Natural killer cell treated with Interleukin-12 subunit alpha and Interleukin-12 subunit beta and Interleukin-15 and Interleukin-18, amount 100 ng/mL, for 72 hours (primary cell): ENCODE measurements around the gene TLE3. TPM values are rescaled to one million over a fixed set of nuclear protein-coding genes. Genes with fewer than 3 reads are reported as not detected.

Experiments
- ATAC-seq, 2 donors: fragments of 150-1000 bp; cut with Tn5 transposase in 1 of 2; sonication (Bioruptor Pico), chemical (Tn5 transposase) in 1 of 2; 2 replicates each; pipeline ENCODE4 v1.10.0; 2021
- DNase-seq: peaks from one replicate; pipeline ENCODE4 v3.0.0; 2022; ENCODE audit warnings: low spot score
- H3K27ac Mint-ChIP-seq, 2 donors: 1 replicate in 1 of 2; 2 replicates in 1 of 2; pipeline ENCODE4 v1.8.0; 2022; ENCODE audit warnings: mixed read lengths in 2 of 2, mild to moderate bottlenecking in 1 of 2, moderate library complexity in 1 of 2
- H3K27me3 Mint-ChIP-seq, 2 donors: 1 replicate in 1 of 2; 2 replicates in 1 of 2; pipeline ENCODE4 v1.8.0; 2022; ENCODE audit warnings: mixed read lengths in 2 of 2
- H3K36me3 Mint-ChIP-seq: one replicate; pipeline ENCODE4 v1.8.0; 2022; ENCODE audit warnings: mixed read lengths
- H3K4me1 Mint-ChIP-seq, 2 donors: 1 replicate in 1 of 2; 2 replicates in 1 of 2; pipeline ENCODE4 v1.8.0; 2022; ENCODE audit warnings: low read depth in 2 of 2, mixed read lengths in 2 of 2, mild to moderate bottlenecking in 1 of 2
- H3K4me3 Mint-ChIP-seq: one replicate; pipeline ENCODE4 v1.8.0; 2022; ENCODE audit warnings: mixed read lengths
- H3K9me3 Mint-ChIP-seq: 2 replicates; pipeline ENCODE4 v1.8.0; 2022; ENCODE audit warnings: mixed read lengths
- total RNA-seq, 2 donors: library from RNA; stranded (reverse); gene quantifications; one replicate each; pipeline ENCODE4 v1.2.3, GENCODE V29; 2022

The TLE3 gene
- total RNA-seq, 2 donors from 2014 or later: 57.6 to 128 TPM

DNA sequence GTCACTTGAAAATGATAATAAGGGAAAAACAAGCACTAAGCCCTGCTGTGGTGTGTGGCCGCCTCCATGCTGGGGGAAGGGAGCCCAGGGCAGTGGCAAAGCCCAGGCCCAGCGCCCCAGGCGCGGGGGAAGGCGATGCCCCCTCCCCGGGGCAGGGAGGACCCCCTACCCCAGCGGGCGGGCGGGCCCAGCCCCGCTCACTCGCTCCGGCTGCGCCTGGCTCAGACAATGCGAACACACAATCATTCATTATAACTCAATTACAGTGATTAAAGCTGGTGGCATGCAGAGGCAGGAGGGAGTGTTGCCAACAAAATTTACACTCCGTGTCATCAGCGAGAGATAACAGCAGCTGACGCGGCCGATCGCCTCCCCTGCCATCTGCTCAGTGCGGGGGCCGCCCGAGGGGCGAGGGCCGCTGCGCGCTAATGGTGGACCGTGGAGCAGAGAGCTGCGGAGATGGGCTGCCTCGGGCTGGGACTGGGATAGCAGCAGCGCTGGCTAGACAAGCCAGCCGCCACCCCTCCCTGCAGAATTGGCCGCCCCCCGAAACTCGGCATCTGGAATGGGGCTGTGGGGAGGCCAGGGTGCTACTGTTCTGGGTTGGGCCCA is 64.1 kb downstream of the TLE3 start:
- no peaks in the 10 kb centered on the region for H3K36me3 Mint-ChIP-seq
- no peak overlapping the region for H3K4me3 Mint-ChIP-seq
- no peak overlapping the region for H3K27ac Mint-ChIP-seq
- DNase-seq (no peak), ATAC-seq (no peak)
- H3K4me1 Mint-ChIP-seq: no peaks in the 10 kb centered on the region
- H3K27me3 Mint-ChIP-seq: peaks cover 0 to 14% of the 10 kb centered on the region in 2 donors
- no peaks in the 10 kb centered on the region for H3K9me3 Mint-ChIP-seq

GRCh38 chr15:70033109-70033508 is 64.6 kb downstream of the TLE3 start:
- Mint-ChIP-seq H3K27me3 (peaks cover 0 to 15% of the 10 kb centered on the region in 2 donors), H3K9me3 (no peaks in the 10 kb centered on the region), H3K36me3 (no peaks in the 10 kb centered on the region), H3K4me3 (no peak overlapping the region), H3K27ac (no peak overlapping the region), H3K4me1 (no peaks in the 10 kb centered on the region)
- no peak for ATAC-seq
- no peak for DNase-seq

GRCh38 chr15:70032509-70032908 is 65.2 kb downstream of the TLE3 start:
- Mint-ChIP-seq H3K36me3 (no peaks in the 10 kb centered on the region), H3K27ac (no peak overlapping the region), H3K9me3 (no peaks in the 10 kb centered on the region), H3K27me3 (peaks cover 0 to 15% of the 10 kb centered on the region in 2 donors), H3K4me1 (no peaks in the 10 kb centered on the region), H3K4me3 (no peak overlapping the region)
- ATAC-seq (no peak), DNase-seq (no peak)

DNA sequence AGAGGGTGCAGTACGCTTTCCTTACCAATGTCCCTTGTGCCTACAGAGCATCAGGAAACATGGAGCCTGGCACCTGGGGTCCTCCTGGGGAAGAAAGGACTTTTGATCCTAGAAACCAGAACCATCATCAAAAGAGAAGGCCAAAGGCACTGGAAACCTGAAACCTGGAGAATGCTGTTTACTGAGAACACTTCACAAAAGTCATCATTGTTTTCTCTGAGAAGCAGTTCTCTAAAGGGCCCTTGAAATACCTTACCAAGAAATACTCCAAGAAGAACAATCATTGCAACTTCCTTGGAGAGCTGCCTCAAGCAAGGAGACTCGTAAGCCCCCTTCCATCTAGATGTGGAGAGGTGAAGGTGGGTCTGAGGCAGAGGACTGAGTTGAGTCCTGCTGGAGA is 66.0 kb downstream of the TLE3 start:
- H3K4me3 Mint-ChIP-seq: no peak overlapping the region
- no peak for DNase-seq
- H3K36me3 Mint-ChIP-seq: no peaks in the 10 kb centered on the region
- no peaks in the 10 kb centered on the region for H3K4me1 Mint-ChIP-seq
- H3K27ac Mint-ChIP-seq: no peak overlapping the region
- H3K9me3 Mint-ChIP-seq: no peaks in the 10 kb centered on the region
- H3K27me3 Mint-ChIP-seq: peaks cover 0 to 14% of the 10 kb centered on the region in 2 donors
- no peak for ATAC-seq

- no peaks in the 10 kb centered on the region for H3K4me1 Mint-ChIP-seq
- H3K36me3 Mint-ChIP-seq: no peaks in the 10 kb centered on the region
- no peak for ATAC-seq
- H3K27me3 Mint-ChIP-seq: peaks cover 0 to 17% of the 10 kb centered on the region in 2 donors
- H3K27ac Mint-ChIP-seq: no peak overlapping the region
- H3K9me3 Mint-ChIP-seq: no peaks in the 10 kb centered on the region
- no peak overlapping the region for H3K4me3 Mint-ChIP-seq
- no peak for DNase-seq
These were observed 66.5 kb downstream of the TLE3 start for GRCh38 chr15:70031261-70031660.

GRCh38 chr15:70030851-70031250 is 66.9 kb downstream of the TLE3 start:
- no peak for DNase-seq
- Mint-ChIP-seq H3K4me3 (no peak overlapping the region), H3K27me3 (peaks cover 0 to 17% of the 10 kb centered on the region in 2 donors), H3K36me3 (no peaks in the 10 kb centered on the region), H3K9me3 (no peaks in the 10 kb centered on the region), H3K4me1 (no peaks in the 10 kb centered on the region), H3K27ac (no peak overlapping the region)
- ATAC-seq: no peak

GRCh38 chr15:70029297-70029701 is 68.4 kb downstream of the TLE3 start:
- H3K27ac Mint-ChIP-seq: no peak overlapping the region
- DNase-seq: no peak
- peaks cover 0 to 2% of the 10 kb centered on the region in 2 donors for H3K4me1 Mint-ChIP-seq
- no peaks in the 10 kb centered on the region for H3K9me3 Mint-ChIP-seq
- no peak overlapping the region for H3K4me3 Mint-ChIP-seq
- H3K27me3 Mint-ChIP-seq: peaks cover 0 to 18% of the 10 kb centered on the region in 2 donors
- no peaks in the 10 kb centered on the region for H3K36me3 Mint-ChIP-seq
- no peak for ATAC-seq

GRCh38 chr15:70027518-70027917 is 70.2 kb downstream of the TLE3 start:
- H3K27me3 Mint-ChIP-seq: peaks cover 0 to 18% of the 10 kb centered on the region in 2 donors
- ATAC-seq: no peak
- no peaks in the 10 kb centered on the region for H3K36me3 Mint-ChIP-seq
- H3K9me3 Mint-ChIP-seq: no peaks in the 10 kb centered on the region
- H3K4me1 Mint-ChIP-seq: peaks cover 10 to 19% of the 10 kb centered on the region in 2 donors
- H3K4me3 Mint-ChIP-seq: no peak overlapping the region
- no peak for DNase-seq
- no peak overlapping the region for H3K27ac Mint-ChIP-seq

- DNase-seq (no peak), ATAC-seq (no peak)
- no peaks in the 10 kb centered on the region for H3K36me3 Mint-ChIP-seq
- peaks cover 13 to 19% of the 10 kb centered on the region in 2 donors for H3K4me1 Mint-ChIP-seq
- H3K9me3 Mint-ChIP-seq: no peaks in the 10 kb centered on the region
- no peak overlapping the region for H3K4me3 Mint-ChIP-seq
- H3K27me3 Mint-ChIP-seq: peaks cover 0 to 22% of the 10 kb centered on the region in 2 donors
- no peak overlapping the region for H3K27ac Mint-ChIP-seq
These were observed 70.7 kb downstream of the TLE3 start for GRCh38 chr15:70026991-70027390.

- no peak overlapping the region for H3K4me3 Mint-ChIP-seq
- DNase-seq (no peak), ATAC-seq (no peak)
- H3K36me3 Mint-ChIP-seq: no peaks in the 10 kb centered on the region
- no peaks in the 10 kb centered on the region for H3K9me3 Mint-ChIP-seq
- H3K27ac Mint-ChIP-seq: peak overlapping the region in 1 of 2 donors; percentile 36
- H3K4me1 Mint-ChIP-seq: peaks cover 13 to 19% of the 10 kb centered on the region in 2 donors
- peaks cover 0 to 26% of the 10 kb centered on the region in 2 donors for H3K27me3 Mint-ChIP-seq
These were observed 72.1 kb downstream of the TLE3 start for GRCh38 chr15:70025413-70026296.

GRCh38 chr15:70024521-70024920 is 73.2 kb downstream of the TLE3 start:
- no peaks in the 10 kb centered on the region for H3K36me3 Mint-ChIP-seq
- no peak overlapping the region for H3K4me3 Mint-ChIP-seq
- DNase-seq: no peak
- H3K4me1 Mint-ChIP-seq: peaks cover 13 to 19% of the 10 kb centered on the region in 2 donors
- peaks cover 0 to 26% of the 10 kb centered on the region in 2 donors for H3K27me3 Mint-ChIP-seq
- no peak overlapping the region for H3K27ac Mint-ChIP-seq
- no peak for ATAC-seq
- H3K9me3 Mint-ChIP-seq: no peaks in the 10 kb centered on the region

GRCh38 chr15:70023769-70024491 is 73.8 kb downstream of the TLE3 start:
- DNase-seq: no peak

DNA sequence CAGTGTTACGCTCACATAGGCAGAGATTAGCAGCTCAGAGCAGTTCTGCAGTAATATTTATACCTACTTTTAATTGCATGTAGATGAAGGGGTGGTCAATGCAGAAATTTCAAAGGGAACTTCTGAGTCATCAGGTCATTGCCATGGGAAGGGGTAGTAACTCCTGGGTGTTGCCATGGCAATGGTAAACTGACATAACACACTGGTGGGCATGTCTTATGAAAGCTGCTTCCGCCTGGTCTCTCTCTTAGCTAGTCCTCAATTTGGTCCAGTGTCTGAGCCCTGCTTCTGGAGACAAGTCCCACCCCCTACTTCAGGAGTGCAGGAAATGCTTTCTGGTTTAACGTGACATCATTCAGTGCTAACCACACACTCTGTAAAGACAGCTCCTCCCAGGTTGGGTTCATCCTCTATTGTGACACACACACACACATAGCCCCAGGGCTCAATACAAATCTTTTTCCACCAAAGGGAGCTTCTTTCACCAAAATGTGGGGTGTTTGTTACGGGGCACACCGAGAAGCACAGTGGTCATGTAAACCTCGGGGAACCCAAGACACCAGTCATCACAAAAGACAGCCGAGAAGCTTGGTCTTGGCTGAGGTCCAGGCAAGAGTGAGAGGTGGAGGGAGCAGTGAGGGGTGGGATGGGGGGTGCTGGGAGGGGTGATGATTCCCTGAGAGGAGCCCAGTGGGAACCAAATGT is 74.5 kb downstream of the TLE3 start:
- H3K4me3 Mint-ChIP-seq: peak overlapping the region; percentile 43
- peaks cover 13 to 19% of the 10 kb centered on the region in 2 donors for H3K4me1 Mint-ChIP-seq
- H3K27me3 Mint-ChIP-seq: peaks cover under 1 to 24% of the 10 kb centered on the region in 2 donors
- ATAC-seq: peak; percentile 97 to 98
- peak; percentile 73 for DNase-seq
- peak overlapping the region; percentile 35 to 42 for H3K27ac Mint-ChIP-seq
- no peaks in the 10 kb centered on the region for H3K36me3 Mint-ChIP-seq
- no peaks in the 10 kb centered on the region for H3K9me3 Mint-ChIP-seq

More at GRCh38 chr15:70023769-70024491, 73.8 kb downstream of the TLE3 start:
- Mint-ChIP-seq H3K36me3 (no peaks in the 10 kb centered on the region), H3K4me3 (peak overlapping the region; percentile 43), H3K4me1 (peaks cover 13 to 19% of the 10 kb centered on the region in 2 donors), H3K27ac (peak overlapping the region; percentile 35 to 42), H3K9me3 (no peaks in the 10 kb centered on the region), H3K27me3 (peaks cover 0 to 25% of the 10 kb centered on the region in 2 donors)
- ATAC-seq: no peak
